Esophagus squamous epithelium (tissue), 5 donors: ENCODE data around the gene PTPRN2. TPM values are rescaled to one million over a fixed set of nuclear protein-coding genes. Genes with fewer than 3 reads are reported as not detected.

Experiments
- DNase-seq: peaks from one replicate; lab custom pipeline; 2025; lab: John Stamatoyannopoulos, UW
- H3K27ac ChIP-seq, 4 donors: fragments of 200-600 bp; sonication (generic); one replicate each; pipeline ENCODE4 v1.5.1; 2016 to 2019; ENCODE audit warnings: mild to moderate bottlenecking in 1 of 4
- H3K27me3 ChIP-seq, 4 donors: fragments of 200-600 bp; sonication (generic); 1 replicate in 3 of 4; 2 replicates in 1 of 4; pipeline versions ENCODE4 v1.5.1 to v1.6.0; 2017 to 2021; ENCODE audit warnings: antibody characterized with exemption in 1 of 4
- H3K36me3 ChIP-seq, 3 donors: fragments of 200-600 bp; sonication (generic); one replicate each; pipeline ENCODE4 v1.5.1; 2016 to 2019
- H3K4me1 ChIP-seq, 3 donors: fragments of 200-600 bp; sonication (generic); one replicate each; pipeline ENCODE4 v1.5.1; 2017 to 2019
- H3K4me3 ChIP-seq, 4 donors: fragments of 200-600 bp; sonication (generic); 1 replicate in 3 of 4; 2 replicates in 1 of 4; pipeline ENCODE4 v1.5.1; 2016 to 2019; ENCODE audit warnings: mild to moderate bottlenecking in 2 of 4, moderate library complexity in 1 of 4
- H3K9me3 ChIP-seq, 3 donors: fragments of 200-600 bp; sonication (generic); one replicate each; pipeline ENCODE4 v1.5.1; 2016 to 2019
- POLR2A ChIP-seq, 4 donors: fragments of 450-650 bp; IDR thresholded peaks; one replicate each; pipeline ENCODE4 v1.6.1; 2017; ENCODE audit warnings: antibody characterized with exemption in 4 of 4, mild to moderate bottlenecking in 4 of 4, moderate library complexity in 3 of 4
- WGBS, 2 donors: methylation state at CpG; one replicate each; pipeline ENCODE4 v1.1.5; 2018; 5-methylcytosine and 5-hydroxymethylcytosine counted together
- intact Hi-C: fragments of 100-400 bp; cut with DNase I; formaldehyde crosslinking; loops from one replicate; pipeline ENCODE4 v1.15.0; 2022
- total RNA-seq, 4 donors: library from RNA; depleted of rRNA; stranded (reverse); fragments of >200 nt; gene quantifications; one replicate each; pipeline ENCODE4 v1.1.0, GENCODE V29; 2016
- TF ChIP-seq, protein P1 (sequence below), 6 experiments: fragments of 450-650 bp in 4 of 6; fragments of 200-600 bp in 2 of 6; sonication (generic) in 2 of 6; IDR thresholded peaks; one replicate each; pipeline ENCODE4 v1.5.1; 2016 to 2019; ENCODE audit warnings: antibody characterized with exemption in 6 of 6, mild to moderate bottlenecking in 4 of 6, moderate library complexity in 4 of 6
- donor health status: DM: yes; HTN: yes; CAD: no.

Gene PTPRN2
- total RNA-seq, 4 donors from 2014 or later: 0.38 to 2.7 (median 1.0) TPM

DNA sequence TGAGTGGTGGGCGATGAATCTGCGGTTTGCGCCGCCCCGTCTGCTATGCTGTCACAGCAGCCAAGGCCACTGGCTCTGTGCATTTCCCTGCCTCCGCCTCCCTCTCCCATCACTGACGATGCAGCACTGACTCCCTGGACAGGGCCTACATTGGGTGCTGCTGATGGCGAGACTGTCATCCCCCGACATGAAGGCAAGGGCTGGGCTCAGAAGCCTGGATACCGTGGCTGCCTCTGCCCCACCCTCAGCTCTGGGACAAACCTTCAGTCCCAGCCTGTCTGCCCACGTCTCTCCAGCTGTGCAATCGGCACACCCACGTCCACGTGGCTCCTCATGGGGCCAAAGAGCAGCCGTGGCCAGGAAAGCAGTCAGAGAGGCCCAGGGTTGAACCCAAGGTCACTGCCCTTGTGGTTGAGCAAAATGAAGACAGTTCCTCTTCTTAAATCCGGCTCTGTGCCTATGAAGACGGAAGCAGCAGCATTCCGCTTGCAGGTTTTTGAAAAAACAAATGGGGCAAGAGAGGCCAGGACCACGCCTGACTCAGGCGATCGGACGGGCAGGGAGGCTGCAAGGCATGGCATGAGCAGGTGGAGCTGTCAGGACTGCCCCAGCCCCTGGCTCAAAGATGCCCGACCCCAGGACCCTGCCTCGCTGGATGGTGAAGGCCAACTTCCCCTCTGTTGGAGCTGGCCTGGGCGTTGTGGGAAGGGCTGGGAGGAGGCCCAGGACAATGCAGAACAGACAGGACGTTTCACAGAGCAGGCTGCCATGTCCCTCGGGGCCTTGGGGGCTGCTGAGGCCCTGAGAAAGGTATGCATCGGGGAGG is 733.3 kb downstream of the PTPRN2 start:
- Histone ChIP-seq H3K27ac (peak overlapping the region in 2 of 4 donors; percentile 39 to 49), H3K9me3 (no peaks in the 10 kb centered on the region), H3K36me3 (no peaks in the 10 kb centered on the region), H3K4me1 (peaks cover 3 to 12% (median 4%) of the 10 kb centered on the region in 3 donors), H3K27me3 (no peaks in the 10 kb centered on the region), H3K4me3 (no peak overlapping the region)
- no peak for DNase-seq
- TF ChIP-seq POLR2A (IDR thresholded peaks at IDR 0.05): no peak
- TF ChIP-seq, protein P1, sequence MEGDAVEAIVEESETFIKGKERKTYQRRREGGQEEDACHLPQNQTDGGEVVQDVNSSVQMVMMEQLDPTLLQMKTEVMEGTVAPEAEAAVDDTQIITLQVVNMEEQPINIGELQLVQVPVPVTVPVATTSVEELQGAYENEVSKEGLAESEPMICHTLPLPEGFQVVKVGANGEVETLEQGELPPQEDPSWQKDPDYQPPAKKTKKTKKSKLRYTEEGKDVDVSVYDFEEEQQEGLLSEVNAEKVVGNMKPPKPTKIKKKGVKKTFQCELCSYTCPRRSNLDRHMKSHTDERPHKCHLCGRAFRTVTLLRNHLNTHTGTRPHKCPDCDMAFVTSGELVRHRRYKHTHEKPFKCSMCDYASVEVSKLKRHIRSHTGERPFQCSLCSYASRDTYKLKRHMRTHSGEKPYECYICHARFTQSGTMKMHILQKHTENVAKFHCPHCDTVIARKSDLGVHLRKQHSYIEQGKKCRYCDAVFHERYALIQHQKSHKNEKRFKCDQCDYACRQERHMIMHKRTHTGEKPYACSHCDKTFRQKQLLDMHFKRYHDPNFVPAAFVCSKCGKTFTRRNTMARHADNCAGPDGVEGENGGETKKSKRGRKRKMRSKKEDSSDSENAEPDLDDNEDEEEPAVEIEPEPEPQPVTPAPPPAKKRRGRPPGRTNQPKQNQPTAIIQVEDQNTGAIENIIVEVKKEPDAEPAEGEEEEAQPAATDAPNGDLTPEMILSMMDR (IDR thresholded peaks at IDR 0.05): no peak
- 61 to 81% methylated on average over 18 to 19 of the region's 28 CpGs for WGBS, 2 donors
- intact Hi-C loops: no loop called here

DNA sequence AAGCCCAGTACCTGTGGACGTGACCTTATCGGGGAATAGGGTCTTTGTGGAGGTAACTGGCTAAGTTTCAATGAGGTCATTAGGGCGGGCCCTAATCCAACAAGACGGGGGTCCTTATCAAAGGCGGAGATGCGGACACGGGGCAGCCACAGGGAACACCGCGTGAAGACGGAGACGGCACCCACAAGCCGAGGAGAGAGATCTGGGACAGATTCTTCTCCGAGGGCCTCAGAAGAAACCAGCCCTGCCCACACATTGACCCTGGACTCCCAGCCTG is 733.9 kb downstream of the PTPRN2 start:
- WGBS, 2 donors: 82 to 93% methylated on average over 9 to 11 of the region's 13 CpGs
- TF ChIP-seq, protein P1 (IDR thresholded peaks at IDR 0.05): no peak
- no peak for TF ChIP-seq POLR2A (IDR thresholded peaks at IDR 0.05)
- H3K4me1 ChIP-seq: peaks cover 3 to 12% (median 4%) of the 10 kb centered on the region in 3 donors
- H3K4me3 ChIP-seq: no peak overlapping the region
- H3K27ac ChIP-seq: peak overlapping the region in 2 of 4 donors; percentile 39 to 49
- intact Hi-C loops: no loop called here
- no peaks in the 10 kb centered on the region for H3K9me3 ChIP-seq
- H3K36me3 ChIP-seq: no peaks in the 10 kb centered on the region
- no peaks in the 10 kb centered on the region for H3K27me3 ChIP-seq
- DNase-seq: no peak

DNA sequence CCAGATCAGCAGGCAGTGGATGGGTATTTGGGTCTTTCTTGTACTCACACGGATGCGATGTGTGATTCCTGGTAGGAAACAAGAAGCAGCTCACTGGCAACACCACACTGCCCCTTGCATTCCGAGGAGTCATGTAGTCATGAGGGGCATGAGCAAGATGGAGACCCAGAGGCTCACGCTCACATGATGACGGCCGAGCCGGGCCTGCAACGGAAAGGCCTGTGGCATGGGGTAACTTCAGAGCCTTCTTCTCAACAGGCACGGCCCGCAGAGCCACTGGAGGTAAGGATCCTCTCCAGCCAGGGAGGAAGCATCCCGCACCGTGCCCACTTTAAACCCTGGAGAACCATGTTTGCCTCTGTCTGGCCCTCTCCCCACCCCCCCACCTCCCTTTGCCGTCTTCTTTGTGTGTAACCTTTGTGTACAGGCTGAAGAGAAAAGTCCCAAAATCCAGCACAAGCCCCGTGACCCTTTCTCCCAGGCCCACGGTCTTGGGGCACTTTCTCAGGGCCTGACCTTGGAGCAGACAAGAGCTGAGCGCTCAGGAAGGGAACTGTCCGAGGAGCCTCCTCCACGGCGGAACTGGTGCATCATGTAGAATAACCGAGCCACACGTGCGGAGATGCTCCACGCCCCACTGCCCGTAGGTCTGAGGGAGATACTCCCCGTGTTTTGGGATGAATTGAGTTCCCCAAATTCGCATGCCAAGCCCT is 734.4 kb downstream of the PTPRN2 start:
- Histone ChIP-seq H3K4me1 (peaks cover 3 to 12% (median 4%) of the 10 kb centered on the region in 3 donors), H3K4me3 (no peak overlapping the region), H3K36me3 (no peaks in the 10 kb centered on the region), H3K9me3 (no peaks in the 10 kb centered on the region), H3K27me3 (no peaks in the 10 kb centered on the region), H3K27ac (no peak overlapping the region)
- no peak for DNase-seq
- intact Hi-C loops: no loop called here
- no peak for TF ChIP-seq POLR2A (IDR thresholded peaks at IDR 0.05)
- TF ChIP-seq, protein P1 (IDR thresholded peaks at IDR 0.05): no peak
- 96% methylated on average over 13 of the region's 26 CpGs; no CpG with 5 or more reads in 1 of the 2 donors for WGBS, 2 donors

DNA sequence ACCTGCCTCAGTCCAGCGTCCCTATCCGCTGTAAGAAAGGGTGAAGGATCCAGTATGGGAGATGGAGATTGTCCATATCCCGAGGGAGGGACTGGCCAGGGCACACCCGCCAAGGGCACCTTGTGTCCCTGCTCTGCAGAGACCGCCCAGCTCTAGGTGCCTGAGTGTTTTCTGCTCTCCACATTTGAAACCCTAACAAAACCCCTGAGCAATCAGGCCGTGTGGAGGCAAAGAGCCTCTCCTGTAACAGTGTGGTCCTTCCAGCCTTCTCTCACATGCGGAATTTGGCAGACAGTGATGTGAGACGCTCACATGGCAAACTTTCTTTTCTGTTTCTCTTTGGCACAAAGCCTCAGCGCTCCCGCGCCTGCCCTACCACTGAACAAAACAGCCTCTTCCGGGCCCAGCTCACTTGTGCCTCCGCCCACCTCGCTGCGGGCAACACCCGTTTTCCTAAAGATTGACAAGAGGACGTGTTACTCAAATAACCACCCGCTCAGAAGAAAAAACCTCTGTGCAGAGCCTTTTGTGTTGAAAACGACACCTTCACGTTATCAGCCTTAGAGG is 736.0 kb downstream of the PTPRN2 start:
- intact Hi-C loops: no loop called here
- Histone ChIP-seq H3K4me1 (peaks cover 3 to 12% (median 4%) of the 10 kb centered on the region in 3 donors), H3K27me3 (no peaks in the 10 kb centered on the region), H3K9me3 (no peaks in the 10 kb centered on the region), H3K27ac (peak overlapping the region in 3 of 4 donors; percentile 31 to 66 (median 55)), H3K4me3 (peak overlapping the region in 3 of 4 donors; percentile 11 to 49 (median 25)), H3K36me3 (no peaks in the 10 kb centered on the region)
- no peak for DNase-seq
- WGBS, 2 donors: 17 to 19% methylated on average over 15 to 20 of the region's 20 CpGs
- no peak for TF ChIP-seq POLR2A (IDR thresholded peaks at IDR 0.05)

DNA sequence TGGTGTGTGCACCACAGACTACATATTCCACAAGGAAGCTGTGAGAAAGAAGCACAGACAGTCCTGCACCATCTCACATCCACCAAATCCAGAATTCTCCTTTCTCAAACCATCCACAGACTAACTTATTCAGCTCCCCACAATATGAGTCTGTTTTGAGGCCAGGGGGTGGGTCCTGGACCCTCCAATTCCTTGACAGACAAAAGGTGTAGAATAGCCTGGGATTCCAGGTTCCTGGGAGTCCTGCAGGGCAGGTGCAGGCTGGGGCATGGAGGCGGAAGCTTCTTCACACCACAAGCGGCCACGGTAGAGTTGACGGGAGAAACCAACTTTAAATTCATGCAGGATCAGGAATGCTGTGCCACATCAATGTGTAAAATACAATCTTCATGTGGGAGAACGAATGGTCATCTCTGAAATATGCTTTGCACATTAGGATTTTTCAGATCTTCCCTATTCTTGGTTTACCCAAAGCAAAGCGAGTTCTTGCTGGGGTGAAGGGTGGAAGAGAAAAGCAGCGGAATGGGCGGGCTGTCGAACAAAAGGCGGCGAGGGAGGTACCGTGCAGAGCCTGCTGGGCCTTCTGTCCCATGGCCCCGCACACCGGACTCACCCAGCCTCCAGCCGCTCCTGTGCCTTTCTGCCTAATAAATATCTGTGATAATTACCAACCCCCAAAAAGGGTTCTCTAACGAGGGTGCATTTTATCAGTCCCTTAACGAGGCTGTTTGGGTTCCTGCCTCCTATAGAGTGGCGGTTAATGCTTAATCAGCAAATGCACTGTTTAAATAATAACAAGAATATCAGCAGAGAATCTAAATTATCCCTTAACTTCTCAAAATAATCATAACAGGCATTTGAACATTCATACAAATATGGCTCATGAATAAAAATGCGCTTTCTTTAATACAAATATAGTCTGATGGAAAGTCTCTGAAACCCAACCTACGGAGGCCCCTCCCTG is 736.9 kb downstream of the PTPRN2 start:
- no peak for DNase-seq
- intact Hi-C loops: no loop called here
- 86% methylated on average over 20 of the region's 20 CpGs for WGBS, 2 donors
- Histone ChIP-seq H3K36me3 (no peaks in the 10 kb centered on the region), H3K9me3 (no peaks in the 10 kb centered on the region), H3K27ac (peak overlapping the region in 2 of 4 donors; percentile 55 to 66), H3K27me3 (no peaks in the 10 kb centered on the region), H3K4me1 (peaks cover 3 to 12% (median 4%) of the 10 kb centered on the region in 3 donors), H3K4me3 (peak overlapping the region in 1 of 4 donors; percentile 25)
- TF ChIP-seq POLR2A (IDR thresholded peaks at IDR 0.05): no peak
- TF ChIP-seq, protein P1 (IDR thresholded peaks at IDR 0.05): no peak
